Measurements from ENCODE around the gene VRK2.

- no peak for TF ChIP-seq POLR2AphosphoS5 (IDR thresholded peaks at IDR 0.05; ENCODE audit: low read depth, low read length)
- TF ChIP-seq POLR2A (IDR thresholded peaks at IDR 0.05; ENCODE audit: borderline replicate concordance, extremely low read depth, insufficient read depth, insufficient read length): no peak
- TF ChIP-seq EGR1 (IDR thresholded peaks at IDR 0.05; ENCODE audit: low read depth): no peak
- TF ChIP-seq EZH2 (IDR thresholded peaks at IDR 0.05): no peak
- no peak for TF ChIP-seq FOSL1 (IDR thresholded peaks at IDR 0.05; ENCODE audit: low read depth)
- TF ChIP-seq, protein P1, sequence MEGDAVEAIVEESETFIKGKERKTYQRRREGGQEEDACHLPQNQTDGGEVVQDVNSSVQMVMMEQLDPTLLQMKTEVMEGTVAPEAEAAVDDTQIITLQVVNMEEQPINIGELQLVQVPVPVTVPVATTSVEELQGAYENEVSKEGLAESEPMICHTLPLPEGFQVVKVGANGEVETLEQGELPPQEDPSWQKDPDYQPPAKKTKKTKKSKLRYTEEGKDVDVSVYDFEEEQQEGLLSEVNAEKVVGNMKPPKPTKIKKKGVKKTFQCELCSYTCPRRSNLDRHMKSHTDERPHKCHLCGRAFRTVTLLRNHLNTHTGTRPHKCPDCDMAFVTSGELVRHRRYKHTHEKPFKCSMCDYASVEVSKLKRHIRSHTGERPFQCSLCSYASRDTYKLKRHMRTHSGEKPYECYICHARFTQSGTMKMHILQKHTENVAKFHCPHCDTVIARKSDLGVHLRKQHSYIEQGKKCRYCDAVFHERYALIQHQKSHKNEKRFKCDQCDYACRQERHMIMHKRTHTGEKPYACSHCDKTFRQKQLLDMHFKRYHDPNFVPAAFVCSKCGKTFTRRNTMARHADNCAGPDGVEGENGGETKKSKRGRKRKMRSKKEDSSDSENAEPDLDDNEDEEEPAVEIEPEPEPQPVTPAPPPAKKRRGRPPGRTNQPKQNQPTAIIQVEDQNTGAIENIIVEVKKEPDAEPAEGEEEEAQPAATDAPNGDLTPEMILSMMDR (IDR thresholded peaks at IDR 0.05 in 2 of 3, conservative IDR thresholded peaks at IDR 0.05 in 1 of 3; ENCODE audit: borderline replicate concordance in 1 of 3, insufficient read depth in 1 of 3, low read depth in 2 of 3, low read length in 2 of 3): no peak
Observed at GRCh38 chr2:58106896-58107295, 60.3 kb downstream of the VRK2 start.
